D721Med (cell line): ENCODE data around the gene SERTM2.

Experiments used
- DNase-seq: peaks from one replicate; pipeline ENCODE4 v3.0.0; 2011; ENCODE audit warnings: low spot score; ENCODE audit not compliant: insufficient read length
- FAIRE-seq: peaks from 2 replicates; lab custom pipeline; 2011; peaks lifted over from hg19 to GRCh38; lab: Jason Lieb, UNC
- CTCF ChIP-seq: IDR thresholded peaks from 2 replicates; pipeline ENCODE4 v1.5.1; 2012; ENCODE audit warnings: mild to moderate bottlenecking, control low read depth; ENCODE audit not compliant: insufficient read depth; ENCODE audit errors: missing control alignments

Gene SERTM2

GRCh38 chrX:111555406-111555958 lies 44.0 kb downstream of the SERTM2 start:
- FAIRE-seq (no peak), DNase-seq (no peak)
- TF ChIP-seq CTCF, result no peak

GRCh38 chrX:111560801-111561200 lies 49.4 kb downstream of the SERTM2 start:
- TF ChIP-seq CTCF, result no peak
- FAIRE-seq (no peak), DNase-seq (no peak)

- TF ChIP-seq CTCF, result no peak
- FAIRE-seq (no peak), DNase-seq (no peak)
Observed at GRCh38 chrX:111561851-111562250, 50.4 kb downstream of the SERTM2 start.

- DNase-seq (no peak), FAIRE-seq (no peak)
- TF ChIP-seq CTCF, result no peak
Observed at GRCh38 chrX:111567542-111568255, 56.3 kb downstream of the SERTM2 start.

- no peak for FAIRE-seq
Observed at GRCh38 chrX:111568354-111568753, 56.9 kb downstream of the SERTM2 start.

GRCh38 chrX:111568817-111569216 lies 57.4 kb downstream of the SERTM2 start:
- no peak for FAIRE-seq

More at GRCh38 chrX:111568354-111568753, 56.9 kb downstream of the SERTM2 start:
- no peak for DNase-seq
- peak; percentile 21 for TF ChIP-seq CTCF

More at GRCh38 chrX:111568817-111569216, 57.4 kb downstream of the SERTM2 start:
- TF ChIP-seq CTCF, result no peak
- DNase-seq, result no peak
